GM21447 (cell line): ENCODE results near the gene SCAMP2.
"Not testable (repeated sequence)": the region's sequence is repeated elsewhere in the genome, so short reads cannot be mapped to it uniquely, and the experiment has no call there.

Source experiments
- ATAC-seq: cut with Tn5 transposase; IDR thresholded peaks from one replicate; pipeline ENCODE4 v1.9.1; 2021; ENCODE audit not compliant: unreplicated experiment

The SCAMP2 gene

DNA sequence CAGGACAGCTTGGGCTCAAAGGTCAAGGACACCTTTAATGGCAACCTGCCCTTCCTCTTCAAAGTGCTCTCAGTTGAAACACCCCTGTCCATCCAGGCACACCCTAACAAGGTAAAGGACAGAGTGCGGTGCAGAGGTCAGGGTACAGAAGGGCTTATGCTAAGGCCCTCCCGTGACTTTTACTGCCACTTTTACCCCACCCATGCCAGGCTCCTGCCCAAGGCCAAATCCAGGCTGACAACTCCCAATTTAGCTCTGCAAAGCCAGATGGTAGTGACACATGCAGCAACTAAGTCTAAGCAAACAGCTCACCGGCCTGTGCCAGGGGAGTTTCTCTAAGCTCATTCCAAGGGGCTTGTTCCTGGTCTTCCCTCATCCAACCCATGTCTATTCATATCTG lies 18.3 kb upstream of the SCAMP2 start:
- no peak for ATAC-seq

DNA sequence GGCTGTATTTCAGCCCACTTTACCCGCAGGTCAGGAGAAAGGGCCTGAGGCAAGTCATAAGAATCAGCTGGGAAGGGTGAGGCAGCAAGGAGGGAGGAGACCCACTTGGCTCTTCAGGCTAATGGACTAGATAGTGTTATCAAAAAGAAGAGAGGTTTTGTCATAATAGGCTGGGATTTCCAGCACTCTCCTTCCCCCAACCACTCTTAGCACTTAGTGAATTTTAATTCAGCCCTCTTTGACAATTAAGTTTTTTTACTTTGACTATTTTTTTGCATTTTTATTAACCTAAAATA lies 17.4 kb upstream of the SCAMP2 start:
- ATAC-seq = no peak

DNA sequence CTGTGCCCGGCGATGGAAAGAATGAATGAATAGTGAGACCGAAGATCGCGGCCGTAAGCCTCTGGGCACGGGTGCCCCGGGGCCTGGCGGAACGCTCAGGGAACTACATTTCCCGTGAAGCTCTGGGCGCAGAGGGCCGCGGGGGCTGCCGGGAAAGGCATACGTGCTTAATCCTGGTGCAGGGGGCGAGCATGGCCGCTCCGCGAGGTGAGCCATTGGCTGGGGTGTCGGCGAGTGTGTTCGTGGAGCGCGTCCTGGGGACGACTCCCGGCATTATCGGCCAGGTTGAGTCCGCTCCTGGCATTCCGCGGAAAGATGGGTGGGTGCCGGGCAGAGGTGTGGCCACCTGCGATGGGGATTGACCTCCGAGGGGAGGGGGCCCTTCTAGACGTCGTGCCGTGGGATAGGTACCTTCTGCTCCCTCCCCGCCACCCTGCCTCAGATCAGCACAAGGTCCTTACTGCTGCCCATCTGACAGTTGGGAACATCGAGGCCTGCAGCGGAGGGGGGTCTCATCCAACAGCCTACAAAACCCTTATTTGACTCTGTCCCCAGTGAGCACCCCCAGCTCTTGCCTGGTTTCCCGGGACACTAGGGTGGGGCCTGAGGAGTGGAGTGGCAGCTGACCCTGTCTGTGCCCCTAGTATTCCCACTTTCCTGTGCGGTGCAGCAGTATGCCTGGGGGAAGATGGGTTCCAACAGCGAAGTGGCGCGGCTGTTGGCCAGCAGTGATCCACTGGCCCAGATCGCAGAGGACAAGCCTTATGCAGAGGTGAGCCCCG lies 16.9 kb upstream of the SCAMP2 start, which contains the start of gene MPI:
Gene MPI (plus strand): TSS at position 160 of the 782 bp plus-strand sequence. CDS start 32 bp downstream, at position 192.
- peak; percentile 86 for ATAC-seq

DNA sequence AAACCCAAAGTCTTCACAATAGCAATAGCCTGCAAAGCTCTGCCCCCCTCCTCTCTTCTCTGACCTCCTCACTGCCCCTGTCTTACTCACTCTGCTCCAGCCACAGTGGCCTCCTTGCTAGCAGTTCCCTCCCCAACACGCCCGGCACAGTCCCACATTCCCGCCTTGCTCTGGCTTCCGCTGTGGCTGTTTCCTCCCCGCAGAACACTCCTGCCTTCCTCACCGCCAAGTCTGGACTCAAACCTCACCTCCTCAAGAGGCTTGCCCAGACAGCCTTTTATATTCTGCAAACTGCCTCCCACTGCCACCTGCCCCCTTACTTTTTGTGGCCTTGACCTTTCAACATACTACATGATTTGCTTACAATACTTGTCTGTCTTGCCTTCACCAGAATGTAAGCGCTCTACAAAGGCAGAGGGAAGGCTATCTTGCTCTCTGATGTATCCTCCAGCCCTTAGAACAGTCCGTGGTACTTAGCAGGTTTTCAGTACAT lies 16.3 kb upstream of the SCAMP2 start:
- no peak for ATAC-seq

DNA sequence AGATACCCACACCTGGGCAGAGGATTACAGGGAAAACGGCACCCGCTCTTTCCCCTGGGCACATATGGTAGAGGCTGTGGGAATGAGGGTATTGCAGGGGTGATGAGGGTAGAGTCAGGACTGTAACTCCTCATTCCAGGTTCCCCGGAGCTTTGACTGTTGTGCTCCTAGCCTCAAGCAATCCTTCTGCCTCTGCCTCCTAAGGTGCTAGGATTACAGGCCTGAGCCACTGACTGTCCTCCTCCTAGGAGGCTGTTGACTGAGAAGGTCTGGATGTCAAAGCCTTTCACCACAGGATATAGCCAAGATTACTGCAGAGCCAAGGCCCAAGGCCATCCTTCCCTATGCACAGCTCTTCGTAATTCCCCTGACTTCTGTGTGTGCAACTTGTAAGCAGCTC lies 15.6 kb upstream of the SCAMP2 start:
- ATAC-seq = no peak

DNA sequence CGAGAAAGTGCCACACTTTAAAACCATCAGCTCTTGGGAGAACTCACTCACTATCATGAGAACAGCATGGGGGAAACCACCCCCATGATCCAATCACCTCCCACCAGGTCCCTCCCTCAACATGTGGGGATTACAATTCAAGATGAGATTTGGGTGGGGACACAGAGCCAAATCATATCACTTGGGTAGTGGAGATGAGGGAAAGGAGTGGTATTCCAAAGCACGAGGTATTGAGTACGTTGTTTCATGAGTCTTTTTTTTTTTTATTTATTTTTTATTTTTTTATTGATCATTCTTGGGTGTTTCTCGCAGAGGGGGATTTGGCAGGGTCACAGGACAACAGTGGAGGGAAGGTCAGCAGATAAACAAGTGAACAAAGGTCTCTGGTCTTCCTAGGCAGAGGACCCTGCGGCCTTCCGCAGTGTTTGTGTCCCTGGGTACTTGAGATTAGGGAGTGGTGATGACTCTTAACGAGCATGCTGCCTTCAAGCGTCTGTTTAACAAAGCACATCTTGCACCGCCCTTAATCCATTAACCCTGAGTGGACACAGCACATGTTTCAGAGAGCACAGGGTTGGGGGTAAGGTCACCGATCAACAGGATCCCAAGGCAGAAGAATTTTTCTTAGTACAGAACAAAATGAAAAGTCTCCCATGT lies 14.5 kb upstream of the SCAMP2 start:
- not testable (repeated sequence) for ATAC-seq

DNA sequence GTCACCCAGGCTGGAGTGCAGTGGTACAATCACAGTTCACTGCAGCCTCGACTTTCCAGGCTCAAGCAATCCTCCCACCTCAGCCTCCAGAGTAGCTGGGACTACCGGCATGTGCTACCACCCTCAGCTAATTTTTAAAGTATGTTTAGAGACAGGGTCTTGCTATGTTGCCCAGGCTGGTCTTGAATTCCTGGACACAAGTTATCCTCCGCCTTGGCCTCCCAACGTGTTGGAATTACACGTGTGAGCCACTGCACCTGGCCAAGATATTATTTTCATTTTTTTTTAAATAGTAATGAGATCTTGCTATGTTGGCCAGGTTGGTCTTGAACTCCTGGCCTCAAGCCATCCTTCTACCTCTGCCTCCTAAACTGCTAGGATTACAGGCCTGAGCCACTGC lies 12.3 kb upstream of the SCAMP2 start:
- no peak for ATAC-seq

DNA sequence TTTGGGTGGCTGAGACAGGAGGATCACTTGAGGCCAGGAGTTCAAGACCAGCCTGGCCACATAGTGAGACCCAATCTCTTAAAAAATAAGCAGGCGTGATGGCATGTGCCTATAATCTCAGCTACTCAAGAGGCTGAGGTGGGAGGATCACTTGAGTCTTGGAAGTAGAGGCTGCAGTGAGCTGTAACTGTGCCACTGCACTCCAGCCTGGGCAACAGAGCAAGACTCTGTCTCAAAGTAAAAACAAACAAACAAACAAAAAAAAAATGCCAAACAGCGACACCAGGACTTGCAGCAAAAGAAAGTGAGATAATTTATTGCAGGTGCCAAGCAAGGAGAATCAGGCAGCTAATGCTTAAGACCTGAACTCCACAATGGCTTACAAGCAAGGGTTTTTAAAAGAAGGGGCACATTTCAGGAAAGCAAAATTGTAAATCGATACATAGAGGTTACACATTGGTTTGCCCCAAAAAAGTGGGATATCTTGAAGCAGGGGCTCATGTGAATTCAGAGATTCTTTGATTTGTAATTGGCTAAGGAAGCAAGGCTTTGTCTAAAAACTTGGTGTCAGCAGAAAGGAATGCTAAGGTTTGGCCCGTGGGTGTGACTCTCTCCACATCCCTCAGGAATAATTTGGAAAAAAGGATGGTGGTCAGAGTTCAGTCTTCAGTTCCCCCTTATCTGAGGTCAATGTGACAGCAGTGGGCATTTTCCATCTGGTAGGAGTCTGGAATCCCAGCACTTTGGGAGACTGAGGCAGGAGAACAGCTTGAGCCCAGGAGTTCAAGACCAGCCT lies 11.5 kb upstream of the SCAMP2 start:
- no peak for ATAC-seq

DNA sequence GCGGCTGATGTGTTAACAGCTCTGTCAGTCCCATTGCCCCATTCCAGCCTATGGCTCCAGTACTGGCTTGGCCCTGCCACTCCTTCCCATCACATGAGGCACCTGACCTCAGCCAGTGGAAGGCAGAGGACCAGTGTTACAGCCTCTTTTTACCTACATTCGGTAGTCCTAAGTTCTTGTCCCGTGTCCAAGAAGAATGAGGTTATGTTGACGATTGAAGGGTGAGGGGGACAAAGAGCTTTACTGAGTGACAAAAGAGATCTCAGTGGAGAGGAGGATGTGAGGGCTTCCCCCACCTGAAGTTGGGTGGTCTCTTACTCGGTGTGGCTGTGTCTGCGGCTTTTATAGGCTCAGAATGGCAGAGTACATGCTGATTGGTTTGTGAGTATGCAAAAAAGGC lies 9.4 kb upstream of the SCAMP2 start:
- ATAC-seq = no peak

DNA sequence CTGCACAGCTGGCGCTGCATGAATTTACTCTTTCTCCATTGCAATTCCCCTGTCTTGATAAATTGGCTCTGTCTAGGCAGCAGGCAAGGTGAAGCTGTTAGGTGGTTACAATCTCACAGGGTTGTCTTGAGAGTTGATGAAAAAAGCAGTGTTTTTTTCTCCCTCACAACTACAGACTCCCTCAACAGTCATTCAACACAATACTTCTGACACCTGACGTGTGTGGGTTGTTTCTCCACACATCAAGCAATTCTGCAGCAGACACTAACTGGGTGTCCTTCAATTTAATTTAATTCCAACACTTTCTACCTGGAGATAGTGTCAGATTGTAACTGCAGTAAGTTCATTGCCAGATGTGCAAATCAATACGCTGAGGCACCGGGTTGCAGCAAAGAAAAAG lies 5.1 kb upstream of the SCAMP2 start:
- no peak for ATAC-seq

DNA sequence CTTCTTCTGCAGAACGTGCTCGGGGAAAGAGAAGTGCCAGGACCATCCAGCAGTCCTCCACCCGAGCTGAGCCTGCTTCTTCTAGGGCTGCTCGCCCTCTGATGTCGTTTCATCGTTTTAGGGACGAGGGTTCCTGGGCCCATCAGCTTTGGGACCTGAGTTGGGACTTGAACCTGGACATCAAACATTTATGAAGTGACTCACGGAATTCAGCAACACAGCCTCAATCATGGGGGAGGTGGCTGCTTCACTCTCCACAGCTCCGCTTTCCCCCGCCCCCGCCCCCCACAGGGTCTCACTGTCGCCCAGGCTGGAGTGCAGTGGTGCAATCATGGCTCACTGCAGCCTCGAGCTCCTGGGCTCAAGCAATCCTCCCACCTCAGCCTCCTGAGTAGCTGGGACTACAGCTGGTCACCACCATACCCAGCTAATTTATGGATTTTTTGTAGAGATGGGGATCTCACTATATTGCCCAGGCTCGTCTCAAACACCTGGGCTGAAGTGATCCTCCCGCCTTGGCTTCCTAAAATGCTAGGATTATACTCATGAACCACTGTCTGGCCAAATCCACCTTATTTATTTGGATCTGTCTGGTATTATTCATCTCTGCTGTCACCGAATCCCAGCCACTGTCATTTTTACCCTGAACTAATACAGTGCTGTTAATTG lies 725 bp upstream of the SCAMP2 start:
- ATAC-seq = no peak

DNA sequence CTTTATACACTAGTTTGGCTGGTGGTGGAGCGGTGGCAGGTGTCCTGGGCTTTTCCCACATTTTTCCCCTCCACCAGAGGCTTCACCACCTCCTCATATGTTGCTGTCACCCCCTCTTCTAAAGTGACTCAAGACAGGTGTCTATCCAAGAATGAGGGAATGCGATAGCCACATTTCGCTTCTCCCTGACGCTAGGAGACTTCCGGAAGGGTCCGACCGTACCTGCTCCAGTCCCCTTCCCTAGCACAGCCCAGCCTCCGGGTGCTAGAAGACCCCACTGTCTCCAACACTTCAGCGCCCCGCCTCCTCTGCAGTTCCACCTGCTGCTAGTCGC lies 496 bp downstream of the SCAMP2 start:
- no peak for ATAC-seq

DNA sequence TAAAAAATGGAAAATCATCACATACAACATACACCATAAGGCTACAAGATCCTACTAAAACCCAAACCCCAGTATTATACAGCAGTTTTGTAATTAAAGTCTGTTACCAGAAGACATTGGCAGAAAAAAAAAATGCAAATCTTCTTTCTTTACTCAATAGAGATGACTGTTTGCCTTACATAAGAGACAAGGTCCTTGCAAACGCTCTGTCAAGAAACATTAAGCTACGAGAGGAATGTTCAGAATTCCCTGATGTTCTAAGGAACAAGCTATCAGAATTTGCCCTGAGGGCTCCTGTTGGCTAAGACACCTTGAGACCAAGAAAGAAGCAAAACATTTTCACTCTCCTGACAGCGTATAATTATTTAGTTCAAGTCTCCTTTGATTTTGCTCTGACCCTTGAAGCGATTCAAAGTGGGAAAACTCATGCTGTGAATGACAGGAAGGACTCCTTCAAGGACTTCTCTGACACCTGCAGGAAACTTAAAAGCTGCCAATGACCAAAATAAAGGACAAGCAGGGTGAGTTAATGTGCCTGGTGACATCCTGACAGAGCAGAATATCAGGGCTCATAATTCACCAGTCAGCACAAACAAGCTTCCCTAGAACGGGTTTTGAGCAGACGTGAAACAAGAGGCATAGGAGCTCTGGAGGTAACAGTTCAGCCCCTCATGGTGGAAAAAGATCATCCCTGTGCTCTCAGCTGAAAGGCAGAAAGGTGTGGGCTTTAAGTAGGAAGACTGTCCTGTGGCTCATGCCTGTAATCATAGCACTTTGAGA lies 2.5 kb downstream of the SCAMP2 start:
- ATAC-seq = no peak

DNA sequence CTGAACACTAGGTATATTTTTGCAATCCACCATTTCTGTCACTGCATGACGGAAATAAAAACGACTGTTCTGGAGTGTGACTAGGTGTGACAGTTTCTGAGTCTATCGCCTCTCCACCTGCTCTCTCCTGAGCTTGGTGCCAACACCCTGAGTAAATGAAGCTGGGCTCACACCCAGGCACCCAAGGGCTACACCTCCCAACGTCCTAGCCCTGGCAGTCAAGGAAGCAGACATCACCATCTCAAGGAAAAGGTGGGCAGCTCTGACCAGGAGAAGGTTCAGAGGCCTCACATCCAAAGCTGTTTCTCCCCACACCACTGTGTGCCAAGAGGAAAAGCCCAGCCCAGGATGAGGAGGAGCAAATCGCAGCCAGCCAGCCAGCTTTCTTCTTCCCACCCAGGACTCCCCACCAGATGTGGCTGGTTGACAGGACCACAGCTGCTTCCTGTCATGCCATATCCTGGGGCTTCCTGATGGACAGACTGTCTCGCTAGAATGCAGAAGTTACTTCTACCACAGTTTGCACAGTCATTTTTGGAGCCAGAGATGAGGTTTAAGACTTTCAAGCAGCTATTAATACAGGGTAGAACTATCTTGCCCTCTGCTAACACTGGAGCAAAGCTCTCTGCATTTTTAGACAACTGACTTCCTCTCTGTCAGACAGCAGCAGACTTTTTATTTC lies 3.3 kb downstream of the SCAMP2 start:
- ATAC-seq = peak; percentile 66

DNA sequence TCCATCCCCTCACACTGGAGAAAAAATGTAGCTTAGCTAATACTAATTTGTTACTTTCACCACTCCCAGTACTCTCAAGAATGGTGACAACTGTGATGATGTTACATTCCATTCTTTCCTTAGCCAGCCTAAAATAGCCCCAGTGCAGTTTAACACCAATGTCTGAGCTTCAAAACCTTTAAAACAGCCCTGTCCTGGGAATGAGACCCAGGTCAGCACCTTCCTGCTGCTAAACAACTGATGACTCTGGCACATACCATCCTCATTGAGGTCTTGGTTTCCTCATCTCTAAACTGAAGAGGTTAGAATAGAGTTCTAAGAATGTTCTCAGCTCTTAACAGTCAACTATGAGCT lies 3.8 kb downstream of the SCAMP2 start:
- no peak for ATAC-seq

DNA sequence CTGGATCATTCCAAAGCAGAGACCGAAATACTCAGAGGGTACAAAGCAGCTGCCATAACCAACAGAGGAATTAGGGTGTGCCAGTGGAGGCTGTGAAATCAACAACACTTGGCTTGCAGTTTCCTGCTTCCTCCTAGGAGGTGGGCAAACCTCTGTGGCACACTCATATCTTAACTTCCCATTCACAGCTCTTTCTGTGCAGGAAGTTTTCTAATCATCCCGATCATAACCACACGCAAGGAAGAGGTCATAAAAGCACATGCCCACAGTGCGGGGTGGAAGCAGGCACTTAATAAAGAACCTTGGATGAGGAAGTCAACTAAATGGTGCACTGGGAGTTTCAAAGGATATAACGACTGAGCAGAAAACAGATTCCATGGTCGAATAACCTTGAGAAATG lies 5.1 kb downstream of the SCAMP2 start:
- no peak for ATAC-seq

DNA sequence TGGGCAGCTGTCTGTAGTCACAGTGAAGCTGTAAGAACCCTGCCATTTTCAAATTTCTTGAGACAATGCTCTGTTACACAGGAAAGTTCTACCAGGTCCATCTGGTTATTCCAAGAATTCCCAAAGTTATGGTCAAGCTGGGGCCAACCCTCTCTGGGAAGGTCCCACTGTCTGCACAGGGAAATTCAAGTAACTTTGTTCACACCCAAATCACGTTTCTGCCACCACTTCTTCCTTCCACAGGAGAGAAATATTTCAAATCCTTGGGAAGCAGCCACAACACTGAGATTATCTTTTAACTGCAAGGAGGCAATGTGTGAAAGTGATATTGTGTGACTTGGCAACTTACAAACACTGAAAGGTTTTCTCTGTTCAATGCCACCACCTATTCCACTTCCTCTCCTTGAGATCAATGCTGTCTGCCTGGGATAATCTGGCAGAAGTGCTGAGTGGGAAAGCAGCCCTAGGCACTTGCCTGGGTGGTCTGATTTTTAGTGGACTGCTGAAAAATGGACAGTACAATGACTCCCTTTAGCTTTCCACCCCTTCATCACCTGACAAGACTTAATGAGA lies 5.6 kb downstream of the SCAMP2 start:
- no peak for ATAC-seq

DNA sequence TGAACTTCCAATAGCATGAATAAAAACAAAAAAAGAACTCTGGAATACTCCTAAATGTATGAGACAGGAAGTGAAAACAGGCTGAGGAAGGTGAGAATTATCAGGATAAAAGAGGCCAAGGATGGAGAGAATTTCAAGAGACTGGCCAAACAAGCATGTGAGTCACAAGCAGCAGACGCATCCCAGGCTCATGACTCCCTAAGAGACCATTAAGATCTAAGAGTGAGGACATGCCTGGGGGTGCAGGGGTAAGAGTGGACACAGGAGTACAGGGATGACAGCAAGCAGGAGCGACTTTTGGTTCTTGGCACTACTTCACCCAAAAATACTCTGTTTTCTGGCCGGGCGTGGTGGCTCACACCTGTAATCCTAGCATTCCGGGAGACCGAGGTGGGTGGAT lies 7.1 kb downstream of the SCAMP2 start:
- ATAC-seq = no peak

DNA sequence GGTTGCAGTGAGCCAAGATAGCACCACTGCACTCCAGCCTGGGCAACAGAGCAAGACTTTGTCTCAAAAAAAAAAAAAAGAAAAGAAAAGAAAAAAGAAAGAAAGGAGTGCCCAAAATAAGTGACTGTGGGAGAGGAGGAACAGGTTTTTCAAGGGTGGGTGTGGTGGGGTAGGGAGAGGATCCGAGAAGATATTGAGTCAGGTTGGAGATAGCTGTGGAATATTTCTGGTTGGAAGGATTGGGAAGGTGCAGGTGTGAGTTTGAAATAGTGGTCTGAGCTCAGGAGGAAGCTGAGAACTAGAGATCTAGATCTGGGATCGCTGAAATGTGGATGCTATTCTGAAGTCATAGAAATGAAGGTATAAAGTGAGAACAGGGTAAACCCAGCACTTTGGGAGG lies 7.8 kb downstream of the SCAMP2 start:
- no peak for ATAC-seq

DNA sequence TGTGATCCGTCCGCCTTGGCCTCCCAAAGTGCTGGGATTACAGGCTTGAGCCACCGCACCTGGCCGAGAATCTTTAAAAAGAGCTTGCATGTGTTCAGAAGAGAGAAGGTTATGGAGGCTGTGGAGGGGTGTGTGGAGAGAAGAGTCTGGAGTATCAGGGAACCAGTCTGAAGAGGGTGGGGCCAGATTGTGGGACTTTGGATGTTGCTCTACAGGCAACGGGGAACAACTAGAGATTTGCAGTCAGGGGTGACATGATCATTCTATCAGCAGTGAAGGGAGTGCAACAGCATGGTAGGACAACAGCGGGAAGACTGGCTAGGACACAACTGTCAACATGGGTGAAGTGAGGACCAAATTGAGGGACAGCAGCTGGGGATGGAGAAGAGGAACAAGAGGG lies 8.9 kb downstream of the SCAMP2 start:
- ATAC-seq = no peak
